Left lobe of liver (tissue), 2 donors: ENCODE results near the gene SPATA3. TPM values are rescaled to one million over a fixed set of nuclear protein-coding genes. Genes with fewer than 3 reads are reported as not detected.

Experiments
- ATAC-seq: fragments of 200-7000 bp; cut with Tn5 transposase; one replicate; pipeline ENCODE4 v1.9.1; 2020; ENCODE audit warnings: mild to moderate bottlenecking, moderate library complexity
- DNase-seq: peaks from one replicate; pipeline ENCODE4 v3.0.0-alpha.2; 2020; ENCODE audit warnings: low spot score
- total RNA-seq: library from RNA; stranded (reverse); gene quantifications from one replicate; pipeline ENCODE4 v1.2.1, GENCODE V29; 2021
- donor health status: DM: no; HTN: no; CAD: no; lungs with moderate emphysema.
- donor health status: DM: no; HTN: yes; CAD: no.

The SPATA3 gene
- total RNA-seq, 1 donor from 2014 or later: not detected

DNA sequence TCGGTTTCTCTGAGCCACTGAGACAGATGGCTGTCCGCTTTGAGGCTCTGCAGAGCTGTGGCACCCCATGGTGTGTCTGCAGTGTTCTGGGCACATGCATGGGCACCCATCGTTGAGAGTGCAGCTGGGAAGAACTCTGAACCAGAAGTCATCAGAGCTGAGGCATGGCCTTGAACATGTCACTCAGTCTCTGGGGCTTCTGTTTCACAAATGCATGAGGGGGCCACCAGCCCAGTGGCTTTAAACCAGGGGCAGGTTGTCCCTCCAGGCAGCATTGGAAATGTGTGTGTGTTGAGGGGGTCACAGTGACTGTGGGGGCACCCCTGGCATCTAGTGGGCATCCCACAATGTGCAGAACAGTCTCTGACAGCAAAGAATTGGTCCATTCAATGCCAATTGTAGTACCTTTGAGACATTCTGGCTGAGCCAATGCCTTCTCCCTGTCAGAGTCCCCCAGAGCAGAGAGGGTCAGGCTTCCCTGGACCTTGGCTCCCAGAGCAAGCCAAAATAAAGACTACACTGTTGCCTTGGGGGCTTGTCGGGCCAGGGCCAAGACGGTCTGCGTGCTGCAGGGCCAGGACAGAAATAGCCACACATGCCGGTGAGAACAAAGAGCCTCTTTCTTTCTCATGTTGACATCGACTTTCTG is 51.5 kb downstream of the SPATA3 start:
- DNase-seq (no peak), ATAC-seq (peak; percentile 2)

DNA sequence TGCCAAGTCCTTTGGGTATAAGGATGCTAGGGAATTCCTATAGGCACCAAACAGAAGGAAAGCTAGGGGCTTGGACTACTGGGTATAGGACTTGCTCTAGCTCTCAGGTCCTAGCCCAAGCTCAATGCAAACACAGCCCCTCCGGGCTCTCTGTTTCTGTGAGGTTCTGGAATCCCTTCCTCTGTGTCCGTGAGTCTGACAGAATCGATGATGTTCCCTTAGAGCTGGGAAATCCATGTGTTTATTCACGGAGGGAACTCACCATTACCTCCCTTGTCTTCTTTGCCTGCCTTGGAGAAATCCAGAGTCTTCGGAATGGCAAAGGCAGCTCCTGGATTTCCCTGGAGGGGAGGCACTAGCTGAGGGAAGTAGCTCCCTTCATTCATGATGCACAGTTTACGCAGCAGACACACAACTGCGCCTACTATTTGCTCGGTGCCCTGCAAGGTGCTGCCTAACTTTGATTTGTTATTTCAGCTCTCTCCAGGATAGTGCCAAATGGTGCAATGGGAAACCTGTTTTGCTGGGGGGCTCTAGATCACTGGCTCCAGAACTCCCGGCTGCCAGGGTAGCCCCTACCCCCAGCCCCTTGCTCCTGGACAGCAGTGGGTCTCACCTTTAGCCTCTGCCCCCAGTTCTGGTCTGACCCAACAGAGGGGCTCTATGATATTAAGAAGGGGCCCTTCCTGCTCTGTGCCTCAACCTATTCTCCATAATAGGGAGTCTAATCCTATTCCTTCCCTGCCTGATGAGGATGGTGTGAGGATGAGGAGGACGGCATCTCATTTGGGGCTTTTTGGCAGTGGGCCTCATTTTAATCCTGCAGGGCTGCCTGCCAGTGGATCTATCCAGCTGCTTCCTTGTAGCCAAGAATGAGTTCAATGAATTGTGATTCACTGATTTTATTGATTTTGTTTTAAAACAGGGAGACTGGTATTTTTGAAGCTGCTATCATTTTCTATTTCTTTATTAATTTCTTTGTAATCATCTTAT is 52.3 kb downstream of the SPATA3 start:
- DNase-seq (no peak), ATAC-seq (peak; percentile 4)

DNA sequence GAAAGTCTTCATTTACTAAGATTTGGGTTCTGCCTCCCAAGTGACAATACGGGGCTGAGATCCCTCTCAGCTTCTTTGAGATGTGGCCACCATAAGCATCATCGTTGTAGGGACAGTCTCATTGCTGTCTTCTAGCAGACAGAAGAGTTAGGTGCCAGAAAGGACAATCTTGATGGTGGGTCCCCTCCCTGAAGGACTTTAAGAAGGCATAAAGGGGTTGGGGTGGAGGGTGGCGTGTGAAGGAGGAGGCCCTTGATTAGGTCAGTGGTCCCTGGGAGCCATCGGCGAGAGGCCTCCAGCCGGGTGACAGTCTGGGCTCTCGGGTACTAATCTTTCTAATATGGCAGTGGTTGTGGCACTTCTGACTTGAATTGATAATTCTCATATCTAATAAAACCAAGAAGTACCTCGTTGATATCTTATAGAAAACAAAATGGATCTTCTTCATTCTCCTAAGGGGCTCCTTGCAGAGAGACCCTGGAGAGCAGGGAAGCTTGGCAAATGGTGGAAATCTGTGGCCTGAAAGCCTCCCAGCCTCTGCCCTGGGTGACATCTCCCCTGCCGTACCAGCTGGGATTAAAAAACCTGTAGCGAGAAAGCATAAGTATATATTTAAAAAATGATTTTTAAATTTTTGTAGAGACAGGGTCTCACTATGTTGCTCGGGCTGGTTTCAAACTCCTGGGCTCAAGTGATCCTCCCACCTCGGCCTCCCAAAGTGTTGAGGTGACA is 53.5 kb downstream of the SPATA3 start:
- no peak for DNase-seq
- no peak for ATAC-seq

DNA sequence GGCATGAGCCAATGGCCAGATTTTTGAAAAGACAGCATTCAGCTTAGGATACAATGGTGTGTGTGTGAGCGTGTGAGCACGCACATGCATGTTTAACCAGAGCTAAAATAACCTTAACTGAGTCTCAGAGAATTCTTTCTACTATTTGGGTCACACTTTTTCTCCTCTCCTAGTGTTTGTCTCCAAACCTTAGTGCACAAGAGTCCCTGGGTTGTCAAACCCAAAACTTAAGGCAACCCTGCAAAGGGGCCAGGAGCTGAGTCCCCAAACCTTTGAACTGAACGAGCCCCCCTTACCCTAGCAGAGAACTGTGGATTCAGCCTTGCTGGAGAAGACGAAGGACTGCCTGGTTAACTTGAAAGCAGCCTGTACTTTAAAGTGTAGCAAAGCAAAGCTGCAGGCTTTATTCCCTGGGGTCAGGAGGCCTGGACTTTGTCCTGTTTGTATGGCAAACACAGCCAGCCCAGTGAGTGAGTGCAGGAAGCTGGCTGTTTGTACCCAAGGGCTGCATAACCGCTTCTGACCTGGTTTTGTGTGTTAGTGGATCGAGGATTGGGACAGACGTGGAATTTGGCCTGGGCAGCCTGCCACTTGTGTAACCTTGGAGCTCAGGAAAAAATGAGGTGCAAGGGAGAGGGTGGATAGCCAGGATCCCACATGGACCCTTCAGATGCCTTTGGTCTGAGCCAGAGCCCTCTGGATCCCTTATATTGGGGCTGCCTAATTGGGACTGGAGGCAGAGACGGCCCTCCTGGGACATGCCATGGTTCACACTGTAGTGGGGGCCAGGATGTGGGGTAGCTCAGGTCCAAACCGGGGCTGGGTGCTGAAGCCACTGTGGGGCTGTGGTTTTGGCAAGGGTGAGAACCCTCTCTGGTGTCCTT is 54.3 kb downstream of the SPATA3 start:
- peak; percentile 65 for ATAC-seq
- peak; percentile 97 for DNase-seq

DNA sequence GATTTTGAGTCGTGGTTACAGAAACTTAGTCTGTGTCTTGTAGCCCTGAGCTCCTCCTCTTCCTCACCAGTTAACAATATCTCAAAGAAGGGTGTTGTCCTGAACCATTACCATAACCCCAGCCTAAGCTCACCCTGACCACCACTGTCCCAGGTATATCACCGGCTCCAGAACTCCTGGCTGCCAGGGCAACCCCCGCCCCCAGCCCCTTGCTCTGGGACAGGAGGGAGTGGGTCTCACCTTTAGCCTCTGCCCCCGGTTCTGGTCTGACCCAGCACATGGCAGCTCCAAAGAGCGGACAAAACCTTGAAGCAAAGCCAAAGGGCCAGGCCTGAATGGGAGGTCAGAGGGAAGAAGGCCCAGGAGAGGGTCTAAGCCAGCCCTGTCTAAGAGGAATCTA is 55.2 kb downstream of the SPATA3 start:
- peak; percentile 88 for DNase-seq
- peak; percentile 31 for ATAC-seq

DNA sequence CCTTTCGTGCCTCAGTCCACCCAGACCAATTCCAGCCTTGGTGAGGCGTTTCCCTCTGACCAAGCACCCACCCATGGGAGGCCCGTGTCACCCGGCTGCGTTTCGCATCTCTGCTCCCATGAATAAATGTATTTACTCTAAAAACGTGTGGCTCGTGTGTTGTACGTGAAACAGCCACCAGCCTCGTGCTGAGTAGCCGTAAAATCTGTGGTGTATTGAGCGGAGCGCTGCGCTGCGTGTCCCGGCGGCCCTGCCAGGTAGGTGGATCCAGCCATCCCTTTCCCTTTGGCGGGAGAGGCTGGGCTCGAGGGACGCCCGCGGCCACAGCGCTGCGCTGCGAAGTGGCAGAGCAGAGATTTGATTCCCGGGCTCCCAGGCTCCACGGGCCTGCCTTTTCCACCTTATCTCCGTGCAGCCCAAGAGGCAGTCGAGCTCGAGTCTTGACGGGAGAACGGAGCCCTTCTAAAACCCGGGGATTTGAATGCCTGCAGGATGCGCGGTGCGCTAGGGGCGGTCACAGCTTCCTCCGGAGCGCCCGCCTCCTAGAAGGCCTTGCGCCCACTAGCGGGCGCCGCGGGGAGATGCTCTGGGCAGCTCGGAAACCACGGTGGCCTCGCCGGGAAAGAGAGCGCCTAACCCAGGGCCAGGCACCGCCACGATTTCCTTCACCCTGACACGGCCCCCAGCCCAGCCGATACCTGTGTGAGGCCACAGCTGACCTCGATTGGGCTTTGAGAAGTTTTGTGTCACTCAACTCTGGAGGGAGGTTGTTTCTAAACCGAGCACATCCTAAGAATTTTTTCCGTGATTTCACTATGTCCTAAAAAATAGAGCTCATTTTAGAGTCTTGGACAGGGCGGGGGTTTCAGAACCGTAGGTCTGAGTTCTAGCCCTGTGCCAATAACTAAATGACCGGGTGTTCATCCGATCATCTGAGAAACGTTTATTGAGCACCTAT is 56.9 kb downstream of the SPATA3 start:
- ATAC-seq: peak; percentile 62
- DNase-seq: peak; percentile 86

DNA sequence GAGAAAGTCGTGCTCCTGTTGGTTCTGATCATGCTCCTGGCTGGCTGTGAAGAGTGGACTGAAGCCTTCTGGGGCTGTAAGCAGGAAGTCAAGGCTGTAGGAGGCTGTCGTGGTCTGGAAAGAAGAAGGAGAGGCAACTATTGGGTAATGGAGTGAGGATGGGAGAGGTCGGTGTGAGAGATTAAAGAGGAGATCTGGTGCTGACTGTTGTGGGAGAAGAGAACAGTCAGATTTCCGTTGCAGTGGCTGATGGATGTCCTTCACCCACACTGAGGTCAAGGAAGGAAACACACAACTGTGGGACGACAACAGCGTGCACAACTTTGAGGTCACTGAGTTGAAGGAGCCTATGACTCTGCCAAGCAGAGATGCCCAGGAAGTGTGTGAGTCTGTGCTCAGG is 57.9 kb downstream of the SPATA3 start:
- ATAC-seq (no peak), DNase-seq (no peak)

DNA sequence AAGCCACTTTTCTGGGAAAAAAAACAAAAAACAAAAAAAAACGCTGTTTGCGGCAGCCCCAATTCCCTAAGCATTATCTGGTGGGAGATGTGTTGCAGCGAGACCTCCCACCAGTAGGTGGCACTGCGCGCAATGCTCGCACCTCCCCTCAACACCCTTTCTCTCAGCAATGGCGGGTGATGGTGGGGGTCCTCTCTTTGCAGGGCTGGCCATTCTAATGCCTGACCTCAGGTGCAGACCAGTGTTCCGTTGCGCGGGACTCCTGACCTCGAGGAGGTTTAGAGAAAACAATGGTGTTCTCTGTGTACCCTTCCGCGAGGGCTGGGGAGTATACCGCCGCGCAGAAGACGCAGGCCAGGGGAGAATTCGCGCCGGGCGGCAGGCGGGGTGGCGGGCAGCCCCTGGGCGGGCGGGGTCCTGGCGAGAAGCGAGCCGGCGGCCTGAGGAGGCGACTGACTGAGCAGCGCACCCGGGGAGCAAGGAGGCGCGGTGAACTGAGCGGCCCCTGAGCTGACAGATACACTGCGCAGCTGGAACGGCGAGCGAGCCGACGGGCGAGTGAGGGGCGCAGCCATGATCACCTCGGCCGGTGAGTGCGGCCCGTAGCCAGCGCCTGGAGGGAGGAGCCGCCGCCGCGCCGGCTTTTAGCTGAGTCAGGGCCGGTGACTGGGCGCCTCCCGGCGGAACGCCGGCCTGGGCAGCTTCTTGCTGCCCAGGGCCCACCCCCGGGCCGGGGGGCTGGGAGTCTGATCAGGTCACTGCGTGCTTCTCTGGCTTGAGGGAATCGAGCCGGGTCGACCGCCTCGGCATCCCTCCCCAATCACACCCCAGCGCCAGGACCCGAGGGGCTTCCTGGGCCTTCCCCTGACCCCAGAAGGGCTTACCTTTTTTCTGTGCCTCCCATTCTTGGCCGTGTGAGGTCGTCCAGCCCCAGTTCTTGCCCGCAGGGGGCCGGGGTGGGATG is 60.8 kb downstream of the SPATA3 start, which contains the start of gene PSMD1:
Gene PSMD1 (plus strand): TSS at position 415 of the 964 bp plus-strand sequence. CDS start 159 bp downstream, at position 574.
- DNase-seq (peak; percentile 91), ATAC-seq (peak; percentile 80)

DNA sequence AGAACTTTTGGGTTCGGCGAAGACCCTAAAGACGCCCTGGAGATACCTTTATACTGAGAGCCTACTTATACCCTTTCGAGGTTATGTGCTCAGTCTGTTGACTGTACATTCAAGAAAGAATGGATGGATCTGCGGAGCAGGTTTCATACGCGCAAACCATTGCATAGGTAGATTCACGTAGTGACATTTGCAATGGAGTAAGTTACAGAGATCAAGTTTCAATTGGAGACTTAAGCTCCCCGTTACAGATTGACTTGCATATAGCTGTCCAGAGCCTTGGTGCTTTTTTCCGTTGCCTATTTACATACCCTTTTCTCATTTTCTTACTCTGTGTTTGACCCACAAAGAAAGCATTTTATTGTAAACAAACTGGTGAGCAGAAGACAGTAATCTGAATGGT is 61.7 kb downstream of the SPATA3 start:
- ATAC-seq (no peak), DNase-seq (no peak)

Other genes with a start within 250 kb of the SPATA3 start
- gene ITM2C, start 131.2 kb upstream of the SPATA3 start, total RNA-seq: 14.2 TPM
- not detected for gene GPR55, start 70.9 kb upstream of the SPATA3 start, total RNA-seq
- gene C2orf72, start 41.4 kb downstream of the SPATA3 start, total RNA-seq: 125 TPM
- 41.3 TPM for gene PSMD1, start 60.7 kb downstream of the SPATA3 start, total RNA-seq
- gene HTR2B, start 128.9 kb downstream of the SPATA3 start, total RNA-seq: 0.35 TPM
- 1.9 TPM for gene ARMC9, start 202.5 kb downstream of the SPATA3 start, total RNA-seq